GM18526 (cell line): ENCODE measurements around the gene TMSB4X.

Experiments
- POLR2A ChIP-seq: IDR thresholded peaks from 3 replicates; pipeline ENCODE4 v1.6.1; 2011; ENCODE audit not compliant: insufficient read length; ENCODE audit errors: extremely low read depth

TMSB4X gene

GRCh38 chrX:13023979-13024378 is 49.1 kb downstream of the TMSB4X start:
- no peak for TF ChIP-seq POLR2A

- TF ChIP-seq POLR2A: no peak
Measured at GRCh38 chrX:13024986-13025385, 50.1 kb downstream of the TMSB4X start.
